Activated T-helper 2 cell treated with anti-CD3 and anti-CD28 coated beads, Interferon-gamma antibody, Interleukin-2, Interleukin-4, amounts not matched to agents 10 μg/mL and 5 μg/mL and 100 μg/mL, durations not matched to agents 14 hours and 24 hours and 36 hours (primary cell): ENCODE results near the gene RALGPS1. TPM values are rescaled to one million over a fixed set of nuclear protein-coding genes. Genes with fewer than 3 reads are reported as not detected.

ENCODE experiments used
- DNase-seq: peaks from one replicate; pipeline ENCODE4 v3.0.0; 2021; ENCODE audit warnings: low spot score
- H3K27ac Mint-ChIP-seq: one replicate; pipeline ENCODE4 v1.8.0; 2021; ENCODE audit warnings: mixed read lengths
- H3K27me3 Mint-ChIP-seq: one replicate; pipeline ENCODE4 v1.8.0; 2021; ENCODE audit warnings: low read depth, mixed read lengths
- H3K36me3 Mint-ChIP-seq: one replicate; pipeline ENCODE4 v1.8.0; 2021; ENCODE audit warnings: low read depth, mixed read lengths
- H3K4me1 Mint-ChIP-seq: one replicate; pipeline ENCODE4 v1.8.0; 2021; ENCODE audit warnings: low read depth, mixed read lengths
- H3K4me3 Mint-ChIP-seq: one replicate; pipeline ENCODE4 v1.8.0; 2021; ENCODE audit warnings: low read depth, mild to moderate bottlenecking, moderate library complexity, mixed read lengths
- H3K9me3 Mint-ChIP-seq: one replicate; pipeline ENCODE4 v1.8.0; 2021; ENCODE audit warnings: mixed read lengths
- intact Hi-C: fragments of 100-400 bp; cut with micrococcal nuclease; formaldehyde crosslinking; loops from one replicate; pipeline ENCODE4 v1.15.1; 2023
- total RNA-seq: library from RNA; stranded (reverse); gene quantifications from 2 replicates; pipeline ENCODE4 v1.2.3, GENCODE V29; 2022

The RALGPS1 gene
- total RNA-seq, 1 donor from 2014 or later: 2.4 TPM

DNA sequence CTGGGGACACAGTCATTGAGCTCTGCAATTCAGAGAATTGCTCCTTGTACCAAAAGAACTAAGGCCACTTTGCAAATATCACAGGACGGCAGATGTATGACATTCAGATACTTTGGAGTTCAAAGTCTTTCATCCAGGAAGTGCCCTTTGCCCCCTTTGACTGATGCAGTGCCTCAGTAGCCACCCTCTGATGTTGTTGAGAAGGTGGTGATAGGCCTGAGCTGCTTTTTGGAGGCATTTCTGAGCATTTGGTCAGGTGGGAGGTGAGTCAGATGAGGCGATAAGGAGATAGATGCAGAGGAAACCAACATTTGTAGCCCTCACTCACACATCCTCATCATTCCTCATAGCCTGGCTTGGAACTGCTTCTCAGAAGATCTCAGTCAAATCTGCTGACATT is 144.4 kb downstream of the RALGPS1 start:
- H3K9me3 Mint-ChIP-seq: no peaks in the 10 kb centered on the region

DNA sequence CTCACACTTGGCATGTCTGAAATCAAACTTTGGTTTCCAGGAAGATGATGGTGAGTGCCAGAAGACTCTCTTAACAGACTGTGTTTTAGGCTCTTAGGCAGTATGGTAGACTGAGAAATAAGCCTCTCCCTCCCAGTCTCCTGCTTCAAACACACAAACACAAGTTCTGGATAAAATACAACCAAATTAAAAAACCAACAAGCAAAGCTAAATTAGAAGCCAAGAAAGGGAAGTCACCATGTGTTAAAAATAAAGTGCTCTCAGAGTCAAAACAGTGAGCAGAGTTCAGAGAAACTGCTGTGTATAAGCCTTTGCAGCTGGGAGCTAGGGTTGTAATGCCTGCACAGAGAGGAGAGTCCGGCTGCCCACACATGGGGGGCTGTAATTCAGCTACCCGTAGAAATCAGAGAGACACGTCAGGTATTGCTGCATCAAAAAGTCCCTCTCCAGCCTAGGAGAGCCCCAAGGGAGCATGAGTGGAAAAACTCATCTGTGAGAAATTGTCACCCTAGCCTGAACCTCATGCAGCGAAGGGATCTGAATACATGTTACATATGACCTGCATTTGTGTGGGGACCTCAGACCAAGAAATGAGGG is 145.3 kb downstream of the RALGPS1 start:
- no peak overlapping the region for H3K27ac Mint-ChIP-seq
- H3K27me3 Mint-ChIP-seq: peaks cover 9% of the 10 kb centered on the region
- H3K4me1 Mint-ChIP-seq: peaks cover 12% of the 10 kb centered on the region
- no peak for DNase-seq
- H3K9me3 Mint-ChIP-seq: no peaks in the 10 kb centered on the region
- intact Hi-C loops: no loop called here
- no peaks in the 10 kb centered on the region for H3K36me3 Mint-ChIP-seq
- no peak overlapping the region for H3K4me3 Mint-ChIP-seq

More for the DNA sequence above, 144.4 kb downstream of the RALGPS1 start:
- intact Hi-C loops: no loop called here
- no peak overlapping the region for H3K4me3 Mint-ChIP-seq
- H3K27ac Mint-ChIP-seq: no peak overlapping the region
- no peak for DNase-seq
- H3K36me3 Mint-ChIP-seq: no peaks in the 10 kb centered on the region
- peaks cover 12% of the 10 kb centered on the region for H3K4me1 Mint-ChIP-seq
- H3K27me3 Mint-ChIP-seq: peaks cover 6% of the 10 kb centered on the region

DNA sequence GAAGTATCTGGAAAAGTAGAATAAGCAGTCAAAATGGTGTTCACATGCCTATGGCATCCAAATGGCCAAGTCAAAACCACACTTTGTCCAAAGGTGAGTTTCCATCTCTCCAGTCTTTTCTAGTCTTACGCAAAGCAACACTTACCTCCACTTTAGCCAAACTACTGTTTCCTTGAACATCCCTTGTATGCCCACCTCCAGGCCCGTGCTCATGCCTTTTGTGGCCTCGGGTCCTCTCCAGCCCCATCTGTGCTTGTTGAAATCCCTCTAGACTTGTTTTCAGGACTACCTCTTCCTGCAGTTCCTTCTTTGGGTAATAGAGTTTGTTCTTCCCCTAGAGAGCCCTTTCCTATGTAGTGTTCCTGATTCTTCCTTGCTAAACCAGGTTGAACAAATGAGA is 146.8 kb downstream of the RALGPS1 start:
- H3K4me1 Mint-ChIP-seq: peaks cover 12% of the 10 kb centered on the region
- intact Hi-C loops: no loop called here
- DNase-seq: no peak
- no peaks in the 10 kb centered on the region for H3K36me3 Mint-ChIP-seq
- H3K9me3 Mint-ChIP-seq: no peaks in the 10 kb centered on the region
- no peak overlapping the region for H3K27ac Mint-ChIP-seq
- H3K4me3 Mint-ChIP-seq: no peak overlapping the region
- H3K27me3 Mint-ChIP-seq: peaks cover 9% of the 10 kb centered on the region

DNA sequence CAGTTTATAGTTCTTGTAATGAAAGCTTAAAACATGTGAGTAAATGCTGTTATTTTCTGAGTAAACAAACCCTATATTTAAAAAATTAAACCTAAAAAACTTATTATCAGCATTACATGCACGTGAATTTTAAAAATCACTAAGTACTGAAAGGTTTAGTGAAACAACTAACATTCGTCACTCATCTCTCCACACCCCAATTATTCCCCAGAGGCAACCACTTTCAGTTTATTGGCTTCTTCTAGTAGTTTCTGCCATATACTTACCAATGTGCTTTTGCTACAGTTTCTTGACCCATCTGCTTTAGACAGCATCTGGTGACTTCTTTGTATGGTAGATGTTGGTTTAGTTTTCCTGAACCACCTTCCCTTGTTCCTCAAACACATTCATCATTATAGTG is 149.8 kb downstream of the RALGPS1 start:
- Mint-ChIP-seq H3K4me1 (peaks cover 5% of the 10 kb centered on the region), H3K4me3 (no peak overlapping the region), H3K27ac (no peak overlapping the region), H3K27me3 (peaks cover 9% of the 10 kb centered on the region), H3K36me3 (no peaks in the 10 kb centered on the region), H3K9me3 (no peaks in the 10 kb centered on the region)
- intact Hi-C loops: no loop called here
- DNase-seq: no peak

DNA sequence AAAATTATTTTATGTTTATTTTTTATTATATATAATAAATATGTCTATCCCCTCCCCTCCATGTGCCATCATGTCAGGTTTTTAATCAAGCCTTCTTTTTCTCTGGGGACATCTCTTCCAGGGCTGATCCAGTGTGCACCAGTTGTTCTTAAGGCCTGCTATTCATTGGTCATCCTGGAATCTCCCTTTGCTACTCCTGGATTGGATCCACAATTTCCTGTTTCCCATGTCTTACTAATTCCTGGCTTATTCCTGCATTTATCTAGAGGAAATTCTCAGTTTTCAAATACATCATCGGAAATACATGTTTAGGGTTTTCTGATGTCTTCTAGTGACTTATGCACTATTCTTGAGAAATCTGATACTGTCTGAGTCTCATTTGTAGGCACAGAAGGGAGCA is 151.0 kb downstream of the RALGPS1 start:
- no peaks in the 10 kb centered on the region for H3K36me3 Mint-ChIP-seq
- no peaks in the 10 kb centered on the region for H3K4me1 Mint-ChIP-seq
- H3K9me3 Mint-ChIP-seq: no peaks in the 10 kb centered on the region
- no peak for DNase-seq
- intact Hi-C loops: no loop called here
- H3K4me3 Mint-ChIP-seq: no peak overlapping the region
- H3K27ac Mint-ChIP-seq: no peak overlapping the region
- peaks cover 5% of the 10 kb centered on the region for H3K27me3 Mint-ChIP-seq

DNA sequence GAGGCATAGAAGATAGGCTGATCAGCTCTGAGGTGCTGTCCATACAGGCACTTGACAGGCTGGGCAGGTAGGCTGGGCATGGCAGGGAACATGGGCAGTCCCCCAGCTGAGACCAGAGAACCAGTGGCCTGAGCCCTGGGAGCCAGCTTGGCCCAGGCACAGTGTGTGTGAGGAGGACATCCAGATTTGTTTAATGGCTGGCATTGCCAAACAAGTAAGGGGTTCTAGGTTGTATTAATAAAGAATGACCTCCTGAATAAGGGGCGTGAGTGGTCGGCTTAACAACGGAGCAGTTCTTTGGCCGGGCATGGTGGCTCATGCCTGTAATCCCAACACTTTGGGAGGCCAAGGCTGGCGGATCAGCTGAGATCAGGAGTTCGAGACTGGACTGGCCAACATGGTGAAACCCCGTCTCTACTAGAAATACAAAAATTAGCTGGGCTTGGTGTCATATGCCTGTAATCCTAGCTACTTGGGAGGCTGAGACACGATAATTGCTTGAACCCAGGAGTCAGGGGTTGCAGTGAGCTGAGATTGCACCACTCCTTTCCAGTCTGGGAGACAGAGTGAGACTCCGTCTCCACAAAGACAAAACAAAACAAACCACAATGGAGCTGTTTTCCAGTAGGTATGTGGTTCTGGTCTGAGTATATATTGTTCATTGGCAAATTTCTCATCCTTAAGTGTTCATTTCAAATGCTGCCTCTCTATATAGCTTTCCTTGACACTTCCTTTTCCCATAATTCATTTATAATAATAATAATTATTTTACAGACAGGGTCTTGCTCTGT is 151.7 kb downstream of the RALGPS1 start:
- intact Hi-C loops: no loop called here
- peaks cover 3% of the 10 kb centered on the region for H3K9me3 Mint-ChIP-seq
- H3K4me3 Mint-ChIP-seq: no peak overlapping the region
- H3K27ac Mint-ChIP-seq: no peak overlapping the region
- H3K27me3 Mint-ChIP-seq: peaks cover 7% of the 10 kb centered on the region
- H3K36me3 Mint-ChIP-seq: no peaks in the 10 kb centered on the region
- no peak for DNase-seq
- H3K4me1 Mint-ChIP-seq: no peaks in the 10 kb centered on the region

DNA sequence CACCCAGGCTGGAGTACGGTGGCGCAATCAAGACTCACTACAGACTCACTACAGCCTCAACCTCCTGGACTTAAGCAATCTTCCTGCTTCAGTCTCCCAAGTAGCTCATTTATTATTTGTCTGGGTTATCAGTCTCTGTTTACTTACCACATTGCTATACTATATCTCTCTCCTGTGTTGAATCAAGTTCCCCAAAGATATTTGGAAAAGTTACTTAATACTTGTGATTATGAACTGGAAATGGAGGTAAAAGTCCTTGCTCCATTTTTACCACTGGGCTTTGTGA is 152.2 kb downstream of the RALGPS1 start:
- no peak for DNase-seq
- Mint-ChIP-seq H3K4me3 (no peak overlapping the region), H3K27me3 (peaks cover 8% of the 10 kb centered on the region), H3K4me1 (no peaks in the 10 kb centered on the region), H3K27ac (no peak overlapping the region), H3K36me3 (no peaks in the 10 kb centered on the region), H3K9me3 (peaks cover 8% of the 10 kb centered on the region)
- intact Hi-C loops: no loop called here

DNA sequence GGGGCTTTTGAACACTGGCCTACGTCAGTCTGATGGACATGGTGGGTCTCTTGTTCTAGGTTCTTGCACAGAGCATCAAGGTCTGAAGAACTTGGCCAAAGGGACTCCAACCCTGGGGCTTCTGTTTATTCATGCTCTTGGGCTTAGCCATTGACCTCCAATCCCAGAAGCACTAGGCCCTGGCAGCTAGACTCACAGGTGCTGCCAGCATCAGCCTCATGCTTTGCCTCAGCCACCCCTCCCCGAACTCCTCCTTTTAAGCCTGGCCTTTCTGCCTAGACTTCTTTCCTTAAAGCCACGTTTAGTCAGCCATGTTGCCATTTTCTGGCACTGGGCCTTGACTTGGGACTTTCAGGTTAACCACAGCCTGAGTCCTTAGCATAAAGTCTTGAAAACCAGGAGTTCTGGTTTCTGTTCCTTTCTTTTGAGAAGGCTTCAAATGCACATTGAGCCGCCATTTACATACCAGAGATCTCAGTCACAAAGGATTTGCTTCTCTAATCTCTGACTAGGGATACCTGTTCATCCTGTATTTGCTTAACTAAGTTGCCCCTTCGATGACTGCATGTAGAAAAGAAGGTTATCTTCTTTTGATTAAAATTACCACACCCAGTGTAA is 153.1 kb downstream of the RALGPS1 start:
- Mint-ChIP-seq H3K4me1 (no peaks in the 10 kb centered on the region), H3K27me3 (peaks cover 12% of the 10 kb centered on the region)

DNA sequence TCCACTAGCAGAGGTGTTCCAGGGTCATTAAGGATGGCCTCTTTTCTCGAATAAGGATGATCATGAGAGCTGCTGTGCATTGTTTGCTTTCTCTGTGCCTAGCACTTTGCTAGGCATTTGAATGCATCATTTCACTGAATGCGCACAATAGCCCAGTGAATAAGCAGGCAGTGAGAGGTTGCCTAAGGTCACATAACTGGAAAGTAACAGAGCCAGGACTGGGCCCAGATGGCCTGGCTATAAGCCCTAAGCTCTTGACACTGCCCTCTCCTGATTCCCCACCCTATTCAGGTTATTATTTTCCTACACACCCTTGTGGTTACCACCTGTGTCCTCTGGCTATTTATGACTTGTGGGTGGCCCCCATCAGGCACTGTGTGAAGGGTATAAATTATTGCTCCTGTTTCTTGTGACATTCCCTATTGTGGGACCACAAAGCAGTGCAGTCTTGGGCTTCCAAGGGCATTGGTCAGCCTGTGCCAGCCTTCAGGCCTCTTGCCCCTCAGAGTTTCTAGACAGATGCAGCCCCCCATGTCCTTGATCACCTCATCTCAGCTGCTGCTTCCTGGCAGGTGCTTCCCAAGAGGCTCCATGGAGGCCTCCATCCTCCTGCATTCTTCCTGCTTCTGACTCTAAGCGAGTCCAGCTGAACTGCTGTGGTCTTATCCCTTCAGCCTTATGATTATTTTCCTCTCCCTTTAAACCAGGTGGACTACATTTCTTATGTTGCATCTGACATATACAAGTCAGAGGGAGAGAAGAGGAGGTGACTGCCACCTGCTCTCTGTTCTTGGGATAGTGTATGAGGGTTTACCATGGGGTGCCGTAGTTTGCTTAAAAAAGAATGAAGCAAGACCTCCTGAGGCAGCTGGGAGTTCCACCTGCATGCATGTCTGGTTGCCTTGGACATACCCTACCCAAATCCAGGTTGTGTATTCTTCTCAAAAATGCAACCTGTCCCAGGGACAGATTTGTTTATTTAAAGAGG is 160.3 kb downstream of the RALGPS1 start:
- H3K4me3 Mint-ChIP-seq: no peak overlapping the region
- no peak overlapping the region for H3K27ac Mint-ChIP-seq
- H3K4me1 Mint-ChIP-seq: no peaks in the 10 kb centered on the region
- DNase-seq: no peak
- H3K36me3 Mint-ChIP-seq: no peaks in the 10 kb centered on the region
- peaks cover 35% of the 10 kb centered on the region for H3K27me3 Mint-ChIP-seq
- intact Hi-C loops: no loop called here
- H3K9me3 Mint-ChIP-seq: peaks cover 19% of the 10 kb centered on the region

More for the DNA sequence above, 153.1 kb downstream of the RALGPS1 start:
- Mint-ChIP-seq H3K27ac (no peak overlapping the region), H3K36me3 (no peaks in the 10 kb centered on the region), H3K4me3 (no peak overlapping the region), H3K9me3 (peaks cover 16% of the 10 kb centered on the region)
- no peak for DNase-seq
- intact Hi-C loops: no loop called here

DNA sequence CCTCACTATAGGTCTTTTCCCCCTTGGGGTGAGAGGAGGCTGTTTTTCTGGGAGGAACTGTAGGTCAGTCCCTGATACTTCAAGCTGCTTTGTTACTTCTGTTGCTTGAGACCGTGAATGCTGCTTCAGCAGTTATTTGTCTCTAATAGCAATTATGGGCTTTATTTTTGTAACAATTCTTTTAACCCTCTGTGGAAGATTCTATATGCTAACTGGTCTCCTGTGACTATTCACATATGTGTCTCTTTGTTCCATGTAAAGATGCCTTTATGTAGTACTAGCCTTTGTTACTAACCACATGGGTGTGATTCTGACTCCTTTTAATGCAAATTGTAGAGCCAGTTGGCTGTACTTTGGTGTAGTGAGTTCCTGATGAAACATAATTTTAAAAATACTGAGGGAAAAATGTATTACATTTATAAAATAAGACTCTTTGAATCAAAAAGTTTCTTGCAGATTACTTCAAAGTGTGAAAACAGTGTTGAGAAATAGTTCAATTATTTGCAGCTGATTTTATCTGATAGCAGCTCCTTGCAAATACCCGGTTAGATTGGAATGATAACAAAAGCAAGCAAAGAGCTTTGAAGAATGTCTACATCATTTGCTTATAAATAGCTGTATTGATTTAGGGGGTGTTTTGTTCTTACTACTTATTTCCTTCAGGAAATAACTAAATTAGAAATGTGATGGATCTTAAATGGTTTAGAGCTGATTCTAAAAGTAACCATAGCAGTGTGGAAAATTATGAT is 161.2 kb downstream of the RALGPS1 start:
- intact Hi-C loops: no loop called here
- Mint-ChIP-seq H3K9me3 (peaks cover 19% of the 10 kb centered on the region), H3K27me3 (peaks cover 33% of the 10 kb centered on the region)

DNA sequence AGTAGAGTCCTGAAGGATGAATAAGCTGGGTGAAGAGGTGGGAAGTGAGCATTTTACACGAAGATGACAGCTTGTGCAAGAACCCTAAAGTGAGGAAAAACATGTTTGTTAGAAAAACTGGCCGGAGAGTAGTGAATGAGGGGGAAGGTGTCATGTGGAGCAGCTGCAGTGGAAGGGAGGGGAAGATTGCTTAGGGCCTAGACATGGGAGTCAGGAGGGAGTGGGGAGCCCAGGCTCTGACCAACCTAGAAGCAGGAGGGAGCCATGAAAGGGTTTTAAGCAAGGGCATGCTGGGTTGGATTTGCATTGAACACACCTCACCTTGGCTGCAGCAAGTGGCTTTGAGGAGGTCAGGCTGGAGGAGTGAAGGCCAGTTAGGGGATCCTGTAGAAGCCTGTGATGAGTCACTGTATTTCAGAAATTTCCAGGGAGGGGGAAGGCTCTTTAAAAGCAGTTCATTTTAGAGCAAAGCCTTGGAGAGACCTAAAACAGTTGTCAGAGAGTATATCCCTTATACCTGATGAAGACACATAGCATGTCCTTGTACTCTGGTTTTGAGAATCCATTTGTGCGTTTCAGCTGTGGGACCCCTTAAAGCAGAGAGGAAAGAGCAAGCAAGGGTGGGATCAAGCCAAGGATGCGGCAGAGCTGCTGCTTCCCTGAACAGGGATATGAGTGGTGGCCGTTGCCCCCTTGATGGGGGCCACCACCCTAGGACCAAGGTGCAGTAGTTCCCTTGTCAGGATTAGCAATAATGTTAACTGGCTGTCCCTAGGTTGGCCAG is 162.5 kb downstream of the RALGPS1 start:
- DNase-seq: no peak
- Mint-ChIP-seq H3K27ac (no peak overlapping the region), H3K4me3 (no peak overlapping the region), H3K27me3 (peaks cover 28% of the 10 kb centered on the region), H3K36me3 (no peaks in the 10 kb centered on the region), H3K4me1 (no peaks in the 10 kb centered on the region), H3K9me3 (peaks cover 8% of the 10 kb centered on the region)
- intact Hi-C loops: no loop called here

More for the DNA sequence above, 161.2 kb downstream of the RALGPS1 start:
- H3K36me3 Mint-ChIP-seq: no peaks in the 10 kb centered on the region
- H3K4me3 Mint-ChIP-seq: no peak overlapping the region
- no peak for DNase-seq
- no peaks in the 10 kb centered on the region for H3K4me1 Mint-ChIP-seq
- H3K27ac Mint-ChIP-seq: no peak overlapping the region

DNA sequence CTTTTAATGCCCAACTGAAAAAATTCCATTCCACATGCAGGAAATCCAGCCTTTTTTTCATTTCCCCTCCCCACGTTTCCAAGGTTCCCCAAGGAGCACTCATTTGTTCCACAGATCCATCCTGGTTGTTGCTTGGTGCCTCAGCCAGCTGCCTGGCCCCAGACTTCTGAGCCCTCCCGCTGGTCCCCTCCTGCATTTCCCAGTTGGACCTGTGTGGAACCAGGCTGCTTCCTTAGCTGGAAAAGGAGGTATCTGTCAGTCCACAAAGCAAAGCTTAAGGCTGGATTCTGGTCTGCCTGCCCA is 163.0 kb downstream of the RALGPS1 start:
- no peaks in the 10 kb centered on the region for H3K4me1 Mint-ChIP-seq

More for the DNA sequence above, 163.0 kb downstream of the RALGPS1 start:
- Mint-ChIP-seq H3K9me3 (peaks cover 4% of the 10 kb centered on the region), H3K36me3 (no peaks in the 10 kb centered on the region), H3K27me3 (peaks cover 28% of the 10 kb centered on the region), H3K27ac (no peak overlapping the region), H3K4me3 (no peak overlapping the region)
- intact Hi-C loops: no loop called here
- no peak for DNase-seq
